Suprapubic skin (tissue), 4 donors: ENCODE results near the gene ZMYND19. TPM values are rescaled to one million over a fixed set of nuclear protein-coding genes. Genes with fewer than 3 reads are reported as not detected.

ENCODE experiments used
- DNase-seq, 2 donors: peaks; one replicate each; pipeline ENCODE4 v3.0.0-alpha.2; 2019; ENCODE audit warnings: low spot score in 2 of 2
- H3K27ac ChIP-seq: fragments of 200-600 bp; sonication (generic); one replicate; pipeline ENCODE4 v1.5.1; 2019
- H3K27me3 ChIP-seq: fragments of 200-600 bp; sonication (generic); one replicate; pipeline ENCODE4 v1.5.1; 2019
- H3K36me3 ChIP-seq: fragments of 200-600 bp; sonication (generic); one replicate; pipeline ENCODE4 v1.5.1; 2019
- H3K4me1 ChIP-seq: fragments of 200-600 bp; sonication (generic); one replicate; pipeline ENCODE4 v1.5.1; 2019
- H3K4me3 ChIP-seq: fragments of 200-600 bp; sonication (generic); one replicate; pipeline ENCODE4 v1.5.1; 2019; ENCODE audit warnings: mild to moderate bottlenecking
- H3K9me3 ChIP-seq: fragments of 200-600 bp; sonication (generic); one replicate; pipeline ENCODE4 v1.5.1; 2019
- EP300 ChIP-seq: sonication (generic); formaldehyde crosslinking; IDR thresholded peaks from one replicate; pipeline ENCODE4 v1.6.1; 2017; ENCODE audit warnings: antibody characterized with exemption
- POLR2A ChIP-seq, 2 donors: fragments of 450-650 bp; IDR thresholded peaks; one replicate each; pipeline ENCODE4 v1.6.1; 2017; ENCODE audit warnings: antibody characterized with exemption in 2 of 2, mild to moderate bottlenecking in 2 of 2, moderate library complexity in 2 of 2
- POLR2AphosphoS5 ChIP-seq, 3 donors: sonication (generic); formaldehyde crosslinking; IDR thresholded peaks; one replicate each; pipeline ENCODE4 v1.6.1; 2017; ENCODE audit warnings: antibody characterized with exemption in 3 of 3
- WGBS: methylation state at CpG from one replicate; pipeline ENCODE4 v1.1.5; 2018; 5-methylcytosine and 5-hydroxymethylcytosine counted together
- total RNA-seq, 4 donors: library from RNA; depleted of rRNA; stranded (reverse); fragments of >200 nt; gene quantifications; one replicate each; pipeline ENCODE4 v1.1.0, GENCODE V29; 2016
- TF ChIP-seq, protein P1 (sequence below), 2 donors: fragments of 200-600 bp in 1 of 2; fragments of 450-650 bp in 1 of 2; sonication (generic) in 1 of 2; IDR thresholded peaks; one replicate each; pipeline ENCODE4 v1.5.1; 2016 to 2019; ENCODE audit warnings: antibody characterized with exemption in 2 of 2, mild to moderate bottlenecking in 1 of 2, moderate library complexity in 1 of 2

Gene ZMYND19
- total RNA-seq, result 10 to 100 TPM; 19.2 to 39.4 (median 28.3) TPM

DNA sequence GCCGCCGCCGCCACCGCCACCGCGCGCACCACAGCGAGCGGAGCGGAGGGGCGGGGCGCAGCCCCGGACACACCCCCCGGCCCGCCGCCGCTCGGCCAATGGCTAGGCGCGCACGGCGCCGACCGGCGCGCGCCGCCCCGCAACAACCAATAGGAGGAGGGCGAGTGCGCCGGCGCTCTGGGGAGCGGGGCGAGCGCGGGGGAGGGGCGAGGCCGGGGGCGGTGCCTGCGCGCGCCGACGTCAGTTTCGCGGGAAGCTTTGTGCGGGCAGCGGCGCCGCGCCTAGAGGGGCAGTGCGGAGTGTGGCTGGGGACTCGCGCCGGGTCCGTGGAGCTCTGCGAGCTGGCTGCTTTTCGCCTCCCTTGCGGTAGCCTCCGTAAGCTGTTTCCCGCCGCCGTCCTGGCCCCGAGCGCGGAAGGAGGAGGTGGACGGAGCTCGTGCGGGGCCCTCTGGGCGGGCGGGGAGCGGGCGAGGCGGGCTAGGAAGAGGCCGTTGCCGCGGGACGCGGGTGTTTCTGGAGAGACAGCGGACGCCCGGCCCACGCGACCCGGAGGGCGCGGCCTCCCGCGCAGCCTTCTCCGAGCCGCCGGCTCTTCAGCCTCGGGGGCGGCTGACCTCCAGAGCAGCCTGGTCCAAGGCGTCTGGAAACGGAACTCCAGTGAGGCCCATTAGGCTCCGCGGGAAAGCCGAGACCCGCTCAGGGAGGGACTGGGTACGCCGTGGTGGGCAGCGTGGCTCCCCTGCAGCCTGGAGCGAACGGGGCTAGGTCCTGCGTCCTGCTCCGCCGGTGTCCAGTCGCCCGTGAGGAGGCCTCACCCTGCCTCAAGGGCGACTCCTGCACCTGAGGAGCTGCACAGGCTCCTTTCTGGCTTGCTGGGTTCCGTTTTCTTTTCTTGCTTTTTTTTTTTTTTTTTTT is at the start of gene ZMYND19:
Gene ZMYND19 (minus strand): TSS at position 44 of the 915 bp plus-strand sequence. CDS start 249 bp downstream, outside the sequence.
- peak; percentile 88 to 92 for DNase-seq

DNA sequence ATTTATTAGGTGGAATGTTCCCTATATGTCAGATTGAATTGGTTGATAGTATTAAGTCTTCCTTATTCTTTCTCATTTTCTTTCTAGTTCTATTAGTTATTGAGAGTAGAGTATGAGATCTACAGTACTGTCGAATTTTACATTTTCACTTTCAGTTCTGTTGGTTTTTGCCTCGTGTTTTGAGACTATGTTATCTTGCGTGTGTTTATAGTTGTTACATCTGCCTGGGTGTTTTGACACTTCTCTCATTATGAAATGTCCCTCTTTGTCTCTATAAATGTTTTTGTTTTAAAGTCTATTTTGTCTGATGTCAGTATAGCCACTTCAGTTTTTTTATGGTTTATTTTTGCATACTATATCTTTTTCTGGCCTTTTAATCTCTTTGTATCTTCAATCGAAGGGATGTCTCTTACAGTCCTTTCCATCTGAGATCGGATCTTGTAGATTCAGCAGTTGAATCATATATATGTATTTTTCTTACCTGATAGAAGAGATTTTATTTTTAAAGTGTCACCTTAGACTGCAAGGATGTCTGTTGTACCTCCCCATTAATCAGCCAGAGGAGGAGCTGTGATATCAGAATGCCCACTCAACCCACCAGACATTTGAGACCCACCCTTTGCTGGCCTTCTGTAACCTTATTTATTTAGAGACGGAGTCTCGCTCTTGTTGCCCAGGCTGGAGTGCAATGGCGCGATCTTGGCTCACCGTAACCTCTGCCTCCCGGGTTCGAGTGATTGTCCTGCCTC is 49.2 kb upstream of the ZMYND19 start:
- 76% methylated on average over 12 of the region's 12 CpGs for WGBS
- no peak overlapping the region for H3K4me3 ChIP-seq
- no peak overlapping the region for H3K27ac ChIP-seq
- H3K27me3 ChIP-seq, result no peaks in the 10 kb centered on the region
- no peak for DNase-seq
- peaks cover 6% of the 10 kb centered on the region for H3K36me3 ChIP-seq
- no peaks in the 10 kb centered on the region for H3K9me3 ChIP-seq
- no peak for TF ChIP-seq EP300
- peaks cover 5% of the 10 kb centered on the region for H3K4me1 ChIP-seq

More for the DNA sequence above, at the start of gene ZMYND19:
- 2% methylated on average over 12 of the region's 113 CpGs for WGBS
- H3K27ac ChIP-seq, result peak within 1 kb of the TSS; percentile 56
- H3K27me3 ChIP-seq, result no peaks in the 10 kb centered on the region
- H3K4me3 ChIP-seq, result peak within 1 kb of the TSS; percentile 86
- no peak for TF ChIP-seq EP300
- TF ChIP-seq, protein P1, sequence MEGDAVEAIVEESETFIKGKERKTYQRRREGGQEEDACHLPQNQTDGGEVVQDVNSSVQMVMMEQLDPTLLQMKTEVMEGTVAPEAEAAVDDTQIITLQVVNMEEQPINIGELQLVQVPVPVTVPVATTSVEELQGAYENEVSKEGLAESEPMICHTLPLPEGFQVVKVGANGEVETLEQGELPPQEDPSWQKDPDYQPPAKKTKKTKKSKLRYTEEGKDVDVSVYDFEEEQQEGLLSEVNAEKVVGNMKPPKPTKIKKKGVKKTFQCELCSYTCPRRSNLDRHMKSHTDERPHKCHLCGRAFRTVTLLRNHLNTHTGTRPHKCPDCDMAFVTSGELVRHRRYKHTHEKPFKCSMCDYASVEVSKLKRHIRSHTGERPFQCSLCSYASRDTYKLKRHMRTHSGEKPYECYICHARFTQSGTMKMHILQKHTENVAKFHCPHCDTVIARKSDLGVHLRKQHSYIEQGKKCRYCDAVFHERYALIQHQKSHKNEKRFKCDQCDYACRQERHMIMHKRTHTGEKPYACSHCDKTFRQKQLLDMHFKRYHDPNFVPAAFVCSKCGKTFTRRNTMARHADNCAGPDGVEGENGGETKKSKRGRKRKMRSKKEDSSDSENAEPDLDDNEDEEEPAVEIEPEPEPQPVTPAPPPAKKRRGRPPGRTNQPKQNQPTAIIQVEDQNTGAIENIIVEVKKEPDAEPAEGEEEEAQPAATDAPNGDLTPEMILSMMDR (IDR thresholded peaks at IDR 0.05), result no peak
- TF ChIP-seq POLR2A (IDR thresholded peaks at IDR 0.05), result no peak
- TF ChIP-seq POLR2AphosphoS5 (IDR thresholded peaks at IDR 0.05), result peak in 2 of 3 donors; percentile 39 to 46
- H3K36me3 ChIP-seq, result peaks cover 28% of the 10 kb centered on the region
- peaks cover 31% of the 10 kb centered on the region for H3K4me1 ChIP-seq
- H3K9me3 ChIP-seq, result no peaks in the 10 kb centered on the region

DNA sequence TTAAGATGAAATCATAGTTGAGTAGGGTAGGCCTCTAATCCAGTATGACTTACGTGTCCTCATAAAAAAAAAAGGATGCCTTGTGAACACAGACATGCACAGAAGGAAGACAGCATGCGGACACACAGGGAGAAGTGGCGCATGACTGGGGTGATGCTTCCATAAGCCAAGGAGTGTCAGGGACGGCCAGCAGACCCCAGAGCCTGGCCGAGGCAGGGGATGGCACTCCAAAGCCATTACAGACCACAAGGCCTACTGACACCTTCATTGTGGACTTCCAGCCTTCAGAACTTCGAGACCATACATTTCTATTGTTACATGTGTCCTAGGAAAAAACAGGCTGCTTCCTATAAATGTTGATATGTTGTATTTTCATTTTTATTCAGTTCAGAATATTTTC is 48.4 kb upstream of the ZMYND19 start:
- peaks cover 5% of the 10 kb centered on the region for H3K4me1 ChIP-seq
- H3K9me3 ChIP-seq, result no peaks in the 10 kb centered on the region
- 86% methylated on average over 6 of the region's 6 CpGs for WGBS
- H3K4me3 ChIP-seq, result no peak overlapping the region
- no peaks in the 10 kb centered on the region for H3K27me3 ChIP-seq
- TF ChIP-seq, protein P1 (IDR thresholded peaks at IDR 0.05), result no peak
- TF ChIP-seq EP300 (no peak), POLR2AphosphoS5 (IDR thresholded peaks at IDR 0.05) (no peak), POLR2A (IDR thresholded peaks at IDR 0.05) (no peak)
- no peak overlapping the region for H3K27ac ChIP-seq
- peaks cover under 1% of the 10 kb centered on the region for H3K36me3 ChIP-seq
- no peak for DNase-seq

DNA sequence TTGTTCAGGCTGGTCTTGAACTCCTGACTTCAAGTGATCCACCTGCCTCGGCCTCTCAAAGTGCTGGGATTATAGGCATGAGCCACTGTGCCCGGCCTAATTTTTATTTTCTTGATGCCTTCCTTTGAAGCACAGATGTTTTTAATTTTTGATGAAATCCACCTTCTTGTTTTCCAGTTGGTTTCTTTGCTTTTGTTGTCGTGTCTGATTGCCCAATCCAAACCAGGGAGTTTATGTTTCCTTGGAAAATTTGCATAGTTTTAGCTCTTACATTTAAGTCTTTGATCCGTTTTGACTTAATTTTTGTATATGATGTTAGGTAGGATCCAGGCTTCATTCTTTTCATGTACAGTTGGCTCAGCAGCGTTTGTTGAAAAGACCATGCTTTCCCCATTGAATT is 43.7 kb upstream of the ZMYND19 start:
- Histone ChIP-seq H3K36me3 (no peaks in the 10 kb centered on the region), H3K27me3 (no peaks in the 10 kb centered on the region), H3K4me1 (peaks cover 35% of the 10 kb centered on the region), H3K4me3 (no peak overlapping the region), H3K9me3 (no peaks in the 10 kb centered on the region), H3K27ac (no peak overlapping the region)
- 75% methylated on average over 5 of the region's 5 CpGs for WGBS
- no peak for DNase-seq
- TF ChIP-seq POLR2A (IDR thresholded peaks at IDR 0.05) (no peak), POLR2AphosphoS5 (IDR thresholded peaks at IDR 0.05) (no peak), EP300 (no peak)
- TF ChIP-seq, protein P1 (IDR thresholded peaks at IDR 0.05), result no peak

DNA sequence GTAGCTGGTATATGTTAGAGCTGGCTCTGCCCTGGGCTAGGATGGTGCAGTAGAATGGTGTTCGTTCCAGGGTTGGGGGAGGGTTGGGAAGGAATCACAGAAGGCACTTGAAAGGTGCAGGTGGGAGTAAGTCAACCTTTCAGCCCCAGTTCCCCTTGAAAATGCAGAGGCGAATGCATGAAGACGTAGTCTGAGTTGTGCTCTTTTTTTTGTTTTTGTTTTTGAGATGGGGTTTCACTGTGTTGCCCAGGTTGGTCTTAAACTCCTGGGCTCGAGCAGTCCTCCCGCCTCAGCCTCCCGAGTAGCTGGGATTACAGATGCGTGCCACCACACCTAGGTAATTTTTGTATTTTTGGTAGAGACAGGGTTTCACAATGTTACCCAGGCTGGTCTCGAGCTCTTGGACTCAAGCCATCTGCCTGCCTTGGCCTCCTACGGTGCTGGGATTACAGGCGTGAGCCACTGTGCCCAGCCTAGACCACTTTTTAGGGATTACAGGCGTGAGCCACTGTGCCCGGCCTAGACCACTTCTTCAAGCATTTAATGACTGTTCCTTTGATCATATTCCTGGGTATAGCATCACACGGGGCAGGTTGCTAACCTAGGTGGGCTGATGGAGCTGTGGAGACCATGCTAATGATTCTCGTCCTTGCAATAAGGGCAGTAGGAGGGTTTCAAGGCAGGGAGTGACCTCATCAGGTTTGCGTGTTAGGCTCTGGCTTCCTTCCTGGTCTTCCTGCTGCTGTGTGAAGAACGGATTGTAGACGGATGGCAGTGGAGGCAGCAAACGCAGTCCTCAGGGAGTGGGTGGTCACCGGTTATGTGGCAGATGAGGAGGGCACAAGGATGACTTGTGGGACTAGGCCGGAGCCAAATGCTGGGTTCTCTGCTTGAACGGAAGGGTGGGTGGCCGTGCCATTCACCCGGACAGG is 42.2 kb upstream of the ZMYND19 start:
- Histone ChIP-seq H3K4me3 (no peak overlapping the region), H3K9me3 (no peaks in the 10 kb centered on the region), H3K4me1 (peaks cover 47% of the 10 kb centered on the region), H3K36me3 (no peaks in the 10 kb centered on the region), H3K27ac (peak overlapping the region; percentile 10), H3K27me3 (no peaks in the 10 kb centered on the region)
- TF ChIP-seq POLR2AphosphoS5 (IDR thresholded peaks at IDR 0.05) (no peak), POLR2A (IDR thresholded peaks at IDR 0.05) (no peak), EP300 (no peak)
- TF ChIP-seq, protein P1 (IDR thresholded peaks at IDR 0.05), result no peak
- WGBS, result 73% methylated on average over 18 of the region's 23 CpGs
- no peak for DNase-seq
